ENCODE measurements around the gene ZNF780A.
A peak's percentile ranks its signal among the peaks of the same experiment; 100 is the strongest.
"Not testable (repeated sequence)": the region's sequence is repeated elsewhere in the genome, so short reads cannot be mapped to it uniquely, and the experiment has no call there.

The ZNF780A gene

GRCh38 chr19:40090241-40091204 lies at the start of gene ZNF780A:
TSS of gene ZNF780A (minus strand) at chr19:40090943. CDS start at chr19:40084753, 6,190 bp downstream.
- peak; percentile 56 for DNase-seq

- DNase-seq, result no peak
These were observed 49.0 kb upstream of the ZNF780A start for GRCh38 chr19:40139533-40140287.

- no peak for DNase-seq
These were observed 46.1 kb upstream of the ZNF780A start for GRCh38 chr19:40136818-40137217.

- no peak for DNase-seq
These were observed 44.1 kb upstream of the ZNF780A start for GRCh38 chr19:40134866-40135265.

GRCh38 chr19:40133491-40133890 lies 42.7 kb upstream of the ZNF780A start:
- no peak for DNase-seq

GRCh38 chr19:40130013-40130412 lies 39.3 kb upstream of the ZNF780A start:
- no peak for DNase-seq

GRCh38 chr19:40129425-40129824 lies 38.7 kb upstream of the ZNF780A start:
- DNase-seq, result no peak

- no peak for DNase-seq
These were observed 38.2 kb upstream of the ZNF780A start for GRCh38 chr19:40128991-40129390.

- no peak for DNase-seq
These were observed 28.6 kb upstream of the ZNF780A start for GRCh38 chr19:40119380-40119779.

GRCh38 chr19:40118638-40119037 lies 27.9 kb upstream of the ZNF780A start:
- DNase-seq, result not testable (repeated sequence)

GRCh38 chr19:40116075-40116474 lies 25.3 kb upstream of the ZNF780A start:
- DNase-seq, result no peak

- not testable (repeated sequence) for DNase-seq
These were observed 23.4 kb upstream of the ZNF780A start for GRCh38 chr19:40114119-40114518.

GRCh38 chr19:40112271-40112670 lies 21.5 kb upstream of the ZNF780A start:
- DNase-seq, result not testable (repeated sequence)

- no peak for DNase-seq
These were observed 19.8 kb upstream of the ZNF780A start for GRCh38 chr19:40110570-40110969.

GRCh38 chr19:40104754-40105153 lies 14.0 kb upstream of the ZNF780A start:
- DNase-seq, result no peak

- no peak for DNase-seq
These were observed 12.9 kb upstream of the ZNF780A start for GRCh38 chr19:40103600-40103999.

GRCh38 chr19:40101813-40102212 lies 11.1 kb upstream of the ZNF780A start:
- DNase-seq, result no peak

GRCh38 chr19:40093416-40093815 lies 2.7 kb upstream of the ZNF780A start:
- no peak for DNase-seq

- no peak for DNase-seq
These were observed 724 bp upstream of the ZNF780A start for GRCh38 chr19:40091205-40092129.

- no peak for DNase-seq
These were observed 1.3 kb downstream of the ZNF780A start for GRCh38 chr19:40089462-40089861.

GRCh38 chr19:40088299-40089047 lies 2.3 kb downstream of the ZNF780A start:
- DNase-seq, result no peak

GRCh38 chr19:40084948-40085347 lies 5.8 kb downstream of the ZNF780A start:
- DNase-seq, result no peak
